NCI-H1436 (cell line): ENCODE measurements around the gene CD82.

Experiments used
- DNase-seq: peaks from one replicate; lab custom pipeline; 2025; lab: John Stamatoyannopoulos, UW

CD82 gene

DNA sequence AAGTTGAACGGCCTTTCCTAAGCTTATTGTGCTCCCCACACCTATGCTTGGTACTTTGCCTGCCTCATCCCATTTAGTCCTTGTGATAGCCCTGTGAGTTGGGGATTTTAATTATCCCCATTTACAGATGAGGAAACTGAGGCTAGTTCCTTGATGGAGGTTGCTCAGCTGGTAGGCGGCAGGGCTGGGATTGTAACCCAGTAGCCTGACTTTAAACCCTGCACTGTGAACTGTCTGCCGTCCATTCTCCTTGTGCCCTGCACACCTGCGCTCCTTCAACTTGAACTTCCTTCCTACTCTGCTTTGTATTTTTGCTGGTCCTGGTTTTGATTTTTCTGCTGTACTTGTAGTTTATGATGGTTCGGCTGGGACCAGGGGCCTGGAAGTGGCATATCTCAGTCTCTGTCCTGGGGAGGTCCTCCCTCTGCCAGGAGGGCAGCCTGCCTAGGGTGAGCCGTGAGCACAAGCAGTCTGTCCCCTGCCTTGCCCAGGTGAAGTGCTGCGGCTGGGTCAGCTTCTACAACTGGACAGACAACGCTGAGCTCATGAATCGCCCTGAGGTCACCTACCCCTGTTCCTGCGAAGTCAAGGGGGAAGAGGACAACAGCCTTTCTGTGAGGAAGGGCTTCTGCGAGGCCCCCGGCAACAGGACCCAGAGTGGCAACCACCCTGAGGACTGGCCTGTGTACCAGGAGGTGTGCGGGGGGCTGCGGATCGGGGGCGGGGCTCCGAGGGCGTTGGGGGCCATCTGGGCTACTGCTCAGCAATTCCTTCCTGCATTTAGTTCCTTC is 52.4 kb downstream of the CD82 start:
- no peak for DNase-seq

DNA sequence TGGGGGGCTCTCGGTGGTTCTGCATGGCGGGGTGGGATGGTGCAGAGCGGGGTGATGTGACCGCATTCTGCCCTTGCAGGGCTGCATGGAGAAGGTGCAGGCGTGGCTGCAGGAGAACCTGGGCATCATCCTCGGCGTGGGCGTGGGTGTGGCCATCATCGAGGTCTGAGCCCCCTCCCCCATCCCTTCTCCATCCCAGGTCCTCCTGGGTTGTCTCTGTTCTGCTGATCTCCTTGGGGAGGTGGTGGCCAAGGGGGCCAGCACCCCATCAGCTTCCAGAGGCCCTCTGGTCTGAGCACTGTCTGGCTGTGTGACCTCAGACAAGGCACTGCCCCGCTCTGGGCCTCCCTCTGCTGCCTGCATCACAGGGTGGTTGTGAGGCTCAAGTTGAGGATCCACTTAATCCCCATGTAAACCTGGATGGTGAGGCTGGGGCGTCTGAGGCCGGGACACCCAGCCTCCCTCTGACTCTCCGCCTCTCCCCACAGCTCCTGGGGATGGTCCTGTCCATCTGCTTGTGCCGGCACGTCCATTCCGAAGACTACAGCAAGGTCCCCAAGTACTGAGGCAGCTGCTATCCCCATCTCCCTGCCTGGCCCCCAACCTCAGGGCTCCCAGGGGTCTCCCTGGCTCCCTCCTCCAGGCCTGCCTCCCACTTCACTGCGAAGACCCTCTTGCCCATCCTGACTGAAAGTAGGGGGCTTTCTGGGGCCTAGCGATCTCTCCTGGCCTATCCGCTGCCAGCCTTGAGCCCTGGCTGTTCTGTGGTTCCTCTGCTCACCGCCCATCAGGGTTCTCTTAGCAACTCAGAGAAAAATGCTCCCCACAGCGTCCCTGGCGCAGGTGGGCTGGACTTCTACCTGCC is 53.3 kb downstream of the CD82 start:
- no peak for DNase-seq

GRCh38 chr11:44620328-44620725 is 54.9 kb downstream of the CD82 start:
- no peak for DNase-seq

GRCh38 chr11:44621140-44621681 is 55.7 kb downstream of the CD82 start:
- peak; percentile 49 for DNase-seq

DNA sequence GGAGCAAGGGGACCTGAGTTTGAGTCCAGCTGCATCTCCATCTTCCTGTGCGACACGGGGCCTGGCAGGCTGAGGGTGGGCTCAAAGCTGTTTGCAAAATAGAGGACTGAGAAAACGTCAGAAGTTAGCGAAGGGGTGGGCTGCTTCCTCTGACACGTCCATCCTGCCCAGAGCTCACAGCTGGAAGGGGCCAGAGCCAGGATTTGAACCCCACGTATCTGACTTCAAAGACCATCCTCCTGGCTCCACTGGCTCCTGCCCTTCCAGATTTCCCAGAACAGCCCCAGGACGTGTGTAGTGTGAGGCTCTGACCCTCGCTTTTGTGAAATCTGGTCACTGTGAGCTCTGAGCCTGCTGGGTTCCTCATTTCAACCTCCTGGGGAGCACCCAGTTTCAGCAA is 56.3 kb downstream of the CD82 start:
- no peak for DNase-seq

GRCh38 chr11:44622190-44622650 is 56.8 kb downstream of the CD82 start:
- DNase-seq = no peak

DNA sequence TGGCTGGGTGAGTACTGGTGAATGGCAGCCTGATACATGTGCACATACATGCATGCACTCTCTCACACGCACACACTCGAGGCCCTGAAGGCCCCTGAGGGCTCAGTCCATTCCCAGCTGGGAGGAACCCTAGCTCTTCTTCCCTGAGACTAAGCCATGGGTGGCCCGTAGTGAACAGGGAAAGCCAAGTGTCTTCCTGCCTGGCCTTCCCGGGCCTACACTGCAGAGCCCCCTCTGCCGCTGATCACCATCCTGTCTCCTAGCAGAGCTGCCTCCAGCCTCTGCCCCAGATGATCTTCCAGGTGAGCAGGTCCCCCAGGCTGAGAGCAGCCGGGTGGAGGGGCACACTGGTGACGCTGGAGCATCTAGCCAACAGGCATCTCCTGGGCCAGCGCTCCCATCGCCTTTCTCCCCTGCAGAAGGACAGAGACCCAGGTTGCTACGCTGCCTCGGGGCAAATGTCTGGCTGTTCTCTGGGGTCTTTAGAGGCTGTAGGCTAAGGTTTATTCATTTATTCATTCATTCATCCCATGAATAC is 57.3 kb downstream of the CD82 start:
- DNase-seq = no peak

DNA sequence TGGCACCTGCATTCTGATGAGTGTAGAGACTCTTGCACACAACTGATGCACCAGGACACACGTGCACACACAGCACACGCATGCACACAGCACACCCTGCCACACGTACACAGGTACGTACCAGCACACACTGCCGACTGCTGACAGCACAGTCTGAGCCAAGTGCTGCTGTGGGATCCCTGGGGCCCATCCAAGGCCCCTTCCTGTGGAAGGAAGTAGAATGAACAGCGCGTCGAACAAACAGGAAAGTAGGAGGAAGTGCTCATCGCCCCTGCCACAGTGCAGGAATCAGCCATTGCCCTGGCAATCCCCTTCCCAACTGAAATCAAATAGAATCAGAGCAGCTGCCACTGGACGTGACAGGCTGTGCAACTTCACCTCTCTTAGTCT is 57.9 kb downstream of the CD82 start:
- no peak for DNase-seq

- no peak for DNase-seq
Observed at GRCh38 chr11:44623731-44624491, 58.4 kb downstream of the CD82 start.

GRCh38 chr11:44624761-44625221 is 59.3 kb downstream of the CD82 start:
- DNase-seq = no peak

DNA sequence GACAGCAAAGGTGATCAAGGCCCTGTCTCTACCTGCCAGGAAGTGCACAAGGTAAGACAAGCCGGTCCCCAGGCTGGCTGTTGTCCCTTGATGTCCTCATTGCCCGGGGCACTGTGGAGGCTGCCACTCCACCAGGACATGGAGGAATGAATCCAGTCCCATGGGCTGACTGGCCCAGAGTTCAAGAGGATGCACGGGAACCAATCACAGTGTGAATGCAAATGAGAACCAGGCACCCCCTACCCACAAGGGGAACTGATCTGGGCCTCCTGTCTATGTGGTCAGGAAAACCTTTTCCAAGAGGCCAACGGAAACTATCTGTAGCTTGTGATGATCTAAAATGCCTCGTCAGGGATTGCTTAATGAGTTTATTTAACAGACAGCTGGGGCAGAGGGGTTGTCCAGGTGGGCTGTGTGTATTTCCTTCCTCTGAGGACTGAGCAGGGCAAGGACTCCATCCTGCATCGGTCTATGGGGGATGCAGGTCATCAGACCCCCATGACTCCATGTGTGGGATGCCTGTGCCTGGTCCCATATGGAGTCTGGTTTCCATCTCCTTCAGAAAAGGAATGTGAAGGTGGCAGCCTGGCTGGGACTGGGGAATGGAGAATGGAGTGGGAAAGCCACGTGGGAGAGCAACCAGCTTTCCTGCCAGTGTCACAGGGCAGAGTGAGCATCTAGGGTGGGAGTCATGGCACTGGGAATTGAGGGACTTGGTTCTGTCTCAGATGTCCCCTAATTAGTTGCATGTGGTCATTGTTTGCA is 60.5 kb downstream of the CD82 start:
- DNase-seq = no peak

DNA sequence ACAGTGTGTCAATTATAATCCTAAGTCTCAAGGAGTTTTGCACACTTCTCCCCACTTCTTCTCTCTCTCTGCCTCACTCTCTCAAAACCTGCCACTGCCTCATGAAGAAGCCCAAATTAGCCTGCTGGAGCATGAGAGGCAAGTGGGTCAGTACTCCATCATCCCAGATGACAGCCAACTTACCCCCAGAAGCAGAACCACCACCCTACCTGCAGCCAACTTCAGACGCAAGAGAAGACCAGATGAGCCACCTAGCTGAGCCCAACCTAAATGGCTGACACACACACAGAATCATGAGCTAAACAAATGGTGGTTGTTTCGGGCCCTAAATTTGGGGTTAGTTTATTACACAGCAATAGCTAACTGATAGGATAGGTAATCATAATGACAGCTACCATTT is 61.2 kb downstream of the CD82 start:
- DNase-seq = no peak

GRCh38 chr11:44627165-44627789 is 61.8 kb downstream of the CD82 start:
- DNase-seq = peak; percentile 25

- DNase-seq = no peak
Observed at GRCh38 chr11:44627911-44628729, 62.7 kb downstream of the CD82 start.

- DNase-seq = no peak
Observed at GRCh38 chr11:44628730-44629700, 63.6 kb downstream of the CD82 start.

GRCh38 chr11:44629732-44630345 is 64.4 kb downstream of the CD82 start:
- no peak for DNase-seq

DNA sequence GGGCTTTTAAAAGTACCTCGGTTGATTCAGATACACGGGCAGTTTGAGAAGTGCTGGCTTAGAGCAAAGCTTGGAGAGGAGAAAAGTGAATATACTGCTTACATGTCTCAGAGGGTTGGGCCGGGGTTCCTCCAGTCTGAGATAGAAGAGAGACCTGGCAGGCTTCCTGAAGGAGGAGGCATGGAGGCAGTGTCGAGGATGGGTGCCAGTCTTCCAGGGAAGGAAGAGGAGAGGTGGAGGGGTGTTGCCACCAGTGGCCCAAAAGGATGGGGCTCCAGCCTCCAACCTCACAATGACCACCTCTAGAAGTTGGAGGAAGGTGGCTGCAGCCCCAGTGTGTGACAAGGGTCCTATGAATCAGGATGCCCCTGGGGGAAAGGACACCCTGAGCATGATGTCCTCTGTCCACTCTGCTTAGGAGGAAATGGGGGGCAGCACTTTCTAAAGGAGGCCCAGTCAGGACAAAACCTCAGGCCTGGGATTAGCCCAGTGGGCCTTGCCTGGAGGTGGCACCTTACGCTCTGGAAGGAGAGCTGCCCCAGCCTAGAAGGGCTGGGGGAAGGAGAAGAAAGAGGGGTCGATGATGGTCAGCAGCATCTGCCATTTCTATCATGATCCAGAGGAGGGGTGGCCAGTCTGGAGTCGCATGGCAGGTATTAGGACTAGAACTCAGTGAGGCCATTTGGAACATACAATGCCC is 65.2 kb downstream of the CD82 start:
- no peak for DNase-seq
